HepG2 (cell line): Measurements from ENCODE around the gene STK40. TPM values are rescaled to one million over a fixed set of nuclear protein-coding genes. Genes with fewer than 3 reads are reported as not detected.

Experiments
- ATAC-seq: fragments of 200-7000 bp; cut with Tn5 transposase; 3 replicates; pipeline ENCODE4 v1.9.1; 2020; ENCODE audit warnings: mild to moderate bottlenecking, moderate library complexity
- BruUV-seq: library from RNA; stranded (reverse); fragments of 400-500 nt; replicated peaks from 2 replicates; lab custom pipeline; 2021; lab: Mats Ljungman, UMichigan
- CTCF ChIA-PET: fragments of 300-600 bp; formaldehyde crosslinking; extraction: SDS; loops from one replicate; lab custom pipeline; 2021; ENCODE audit warnings: low total read pairs, inconsistent platforms, low intra/inter-chr PET ratio; lab: Yijun Ruan, JAX
- POLR2A ChIA-PET: fragments of 350-600 bp; sonication (Branson Sonifier 250); formaldehyde crosslinking; loops from one replicate; lab custom pipeline; 2020; ENCODE audit warnings: antibody characterized with exemption, inconsistent platforms; lab: Yijun Ruan, JAX
- DNase-seq: peaks from one replicate; pipeline ENCODE4 v3.0.0-alpha.2; 2015; ENCODE audit warnings: low spot score
- FAIRE-seq: peaks from 3 replicates; lab custom pipeline; 2011; peaks lifted over from hg19 to GRCh38; lab: Jason Lieb, UNC
- H2AFZ ChIP-seq: one replicate; pipeline ENCODE4 v1.6.1; 2011; ENCODE audit warnings: low read length, inconsistent platforms
- H3K27ac ChIP-seq: fragments of 300-600 bp; 3 replicates; pipeline ENCODE4 v1.8.0; 2011; ENCODE audit warnings: mixed run types, mild to moderate bottlenecking, mixed read lengths, low read length, inconsistent platforms; ENCODE audit not compliant: insufficient read depth; ENCODE audit errors: extremely low read length
- H3K27me3 ChIP-seq, 2 experiments: fragments of 200-600 bp in 1 of 2; 2 replicates in 1 of 2; 3 replicates in 1 of 2; pipeline versions ENCODE4 v1.6.0 to v1.8.0; 2011; ENCODE audit warnings: low read length in 2 of 2, mild to moderate bottlenecking in 2 of 2, moderate library complexity in 2 of 2, inconsistent platforms in 1 of 2; ENCODE audit not compliant: insufficient read depth in 2 of 2, control insufficient read depth in 1 of 2
- H3K36me3 ChIP-seq, 2 experiments: fragments of 200-600 bp in 1 of 2; replicated peaks in 1 of 2; 2 replicates in 1 of 2; 3 replicates in 1 of 2; pipeline versions ENCODE4 v1.5.1 to v1.8.0; 2011; ENCODE audit warnings: low read length in 2 of 2, inconsistent platforms in 1 of 2; ENCODE audit not compliant: insufficient read depth in 2 of 2, control insufficient read depth in 1 of 2
- H3K4me1 ChIP-seq: 2 replicates; pipeline ENCODE4 v1.5.1; 2012; ENCODE audit warnings: low read length, inconsistent platforms; ENCODE audit not compliant: insufficient read depth
- H3K4me2 ChIP-seq: 2 replicates; pipeline ENCODE4 v1.6.0; 2011; ENCODE audit warnings: low read depth, low read length, inconsistent platforms
- H3K4me3 ChIP-seq, 3 experiments: fragments of 200-600 bp in 1 of 3; sonication (generic), shearing (Covaris generic) in 1 of 3; replicated peaks in 1 of 3; 2 replicates each; pipeline ENCODE4 v1.5.1; 2011 to 2016; ENCODE audit warnings: low read length in 3 of 3, inconsistent platforms in 2 of 3, low read depth in 2 of 3, mild to moderate bottlenecking in 2 of 3, control low read depth in 1 of 3, mixed read lengths in 1 of 3; ENCODE audit not compliant: insufficient read depth in 1 of 3
- H3K79me2 ChIP-seq: one replicate; pipeline ENCODE4 v1.6.1; 2011; ENCODE audit warnings: low read length, inconsistent platforms; ENCODE audit not compliant: insufficient read depth
- H3K9ac ChIP-seq: 2 replicates; pipeline ENCODE4 v1.6.0; 2011; ENCODE audit warnings: mild to moderate bottlenecking, low read depth, low read length, inconsistent platforms; ENCODE audit not compliant: insufficient read depth
- H3K9me3 ChIP-seq: 2 replicates; pipeline ENCODE4 v1.5.1; 2012; ENCODE audit warnings: mild to moderate bottlenecking, low read length
- H4K20me1 ChIP-seq: 2 replicates; pipeline ENCODE4 v1.6.0; 2011; ENCODE audit warnings: inconsistent platforms, mild to moderate bottlenecking, low read length, moderate library complexity; ENCODE audit not compliant: insufficient read depth
- ATF7 ChIP-seq, 2 experiments: fragments of 450-650 bp in 1 of 2; sonication (generic) in 1 of 2; formaldehyde crosslinking in 1 of 2; IDR thresholded peaks; 2 replicates each; pipeline versions ENCODE4 v1.4.0 to v1.6.1; 2016 to 2020; ENCODE audit warnings: antibody characterized with exemption in 1 of 2, mild to moderate bottlenecking in 1 of 2, missing genetic modification reagents in 1 of 2
- BRCA1 ChIP-seq: sonication (generic); formaldehyde crosslinking; IDR thresholded peaks from 2 replicates; pipeline ENCODE4 v1.4.0; 2020; ENCODE audit warnings: missing genetic modification reagents
- CCAR2 ChIP-seq: fragments of 200-400 bp; formaldehyde crosslinking; optimal IDR thresholded peaks from 2 replicates; pipeline ENCODE3; 2018; ENCODE audit warnings: low read depth, mild to moderate bottlenecking, low read length, moderate library complexity
- CEBPB ChIP-seq: IDR thresholded peaks from 2 replicates; pipeline ENCODE4 v1.6.1; 2011; ENCODE audit warnings: low read depth, low read length, improper control_type of control experiment, borderline replicate concordance
- HES4 ChIP-seq: sonication (generic); formaldehyde crosslinking; IDR thresholded peaks from 2 replicates; pipeline ENCODE4 v1.9.0; 2021; ENCODE audit warnings: mild to moderate bottlenecking, missing genetic modification reagents, borderline replicate concordance
- IRF2 ChIP-seq: IDR thresholded peaks from 2 replicates; pipeline ENCODE4 v1.6.1; 2018; ENCODE audit warnings: missing genetic modification reagents, missing compliant biosample characterization
- KLF15 ChIP-seq: sonication (generic); formaldehyde crosslinking; IDR thresholded peaks from 2 replicates; pipeline ENCODE4 v1.8.1; 2023; ENCODE audit warnings: borderline replicate concordance, mild to moderate bottlenecking, inconsistent platforms, missing genetic modification reagents, mixed read lengths
- KLF16 ChIP-seq, 2 experiments: sonication (generic) in 1 of 2; formaldehyde crosslinking in 1 of 2; IDR thresholded peaks; 2 replicates each; pipeline versions ENCODE4 v1.6.1 to v1.8.0; 2016 to 2023; ENCODE audit warnings: missing genetic modification reagents in 2 of 2, missing compliant biosample characterization in 1 of 2
- MEIS2 ChIP-seq: sonication (generic); formaldehyde crosslinking; IDR thresholded peaks from 2 replicates; pipeline ENCODE4 v1.9.0; 2021; ENCODE audit warnings: mild to moderate bottlenecking, missing genetic modification reagents
- NFE2L2 ChIP-seq: fragments of 150-350 bp; IDR thresholded peaks from 2 replicates; pipeline ENCODE4 v1.6.1; 2014; ENCODE audit warnings: low read length
- ZNF121 ChIP-seq: sonication (generic); formaldehyde crosslinking; IDR thresholded peaks from 2 replicates; pipeline ENCODE4 v1.5.0; 2020; ENCODE audit warnings: mild to moderate bottlenecking, missing genetic modification reagents
- ZNF530 ChIP-seq: sonication (generic); formaldehyde crosslinking; IDR thresholded peaks from 2 replicates; pipeline ENCODE4 v1.5.0; 2020; ENCODE audit warnings: low read depth, mild to moderate bottlenecking, missing genetic modification reagents
- ZNF850 ChIP-seq: sonication (generic); formaldehyde crosslinking; conservative IDR thresholded peaks from 2 replicates; pipeline ENCODE4 v1.9.0; 2021; ENCODE audit warnings: mild to moderate bottlenecking, missing genetic modification reagents
- WGBS: methylation state at CpG from one replicate; pipeline ENCODE4 v1.1.6; 2017; ENCODE audit warnings: low lambda C conversion rate; 5-methylcytosine and 5-hydroxymethylcytosine counted together
- in situ Hi-C: cut with HindIII; loops from 2 replicates; pipeline ENCODE4 v1.10.0; 2017; ENCODE audit warnings: low pct_unique_long_range_greater_than_20kb; ENCODE audit not compliant: extremely low pct_ligation_motif_present
- intact Hi-C: fragments of 100-400 bp; cut with micrococcal nuclease; formaldehyde crosslinking; loops from one replicate; pipeline ENCODE4 v1.10.0; 2022; ENCODE audit not compliant: unreplicated experiment
- polyA plus RNA-seq, 8 experiments: library from polyadenylated mRNA; depleted of rRNA in 3 of 8; stranded (reverse) in 7 of 8; unstranded in 1 of 8; fragments of >200 nt; fragmentation: Illumina TruSeq in 4 of 8; extraction: Trizol in 4 of 8; gene quantifications; 2 replicates each; pipeline versions ENCODE4 v1.2.1 to v1.2.3, GENCODE V29; 2011 to 2016; ENCODE audit warnings: low read depth in 4 of 8, missing spikeins in 1 of 8, mixed read lengths in 1 of 8; ENCODE audit not compliant: insufficient read depth in 1 of 8
- total RNA-seq, 5 experiments: library from RNA; depleted of rRNA; stranded (reverse); fragments of >200 nt; fragmentation: Illumina TruSeq; extraction: Trizol; gene quantifications; 2 replicates each; pipeline ENCODE4 v1.2.3, GENCODE V29; 2016; ENCODE audit warnings: low read depth in 1 of 5

Gene STK40
- total and polyA plus RNA-seq, 2 of the 13 experiments (the other 11 are each of a cell fraction or from before 2014, with no cell fraction given): 33.8 to 35.1 TPM

- ATAC-seq: no peak
Observed at GRCh38 chr1:36300526-36300925, 85.2 kb downstream of the STK40 start.

GRCh38 chr1:36298640-36299039, 87.1 kb downstream of the STK40 start:
- ATAC-seq (no peak), DNase-seq (no peak), FAIRE-seq (no peak)
- H3K27me3 ChIP-seq: no peaks in the 10 kb centered on the region
- ChIA-PET POLR2A (no interaction called here), CTCF (interaction anchor here (0.6 kb wide), 1 partner anchor 68 kb away, joined by 3 read pairs; no protein-coding TSS in a partner anchor)
- H3K27ac ChIP-seq: no peak overlapping the region
- intact Hi-C loops: no loop called here
- no peak overlapping the region for H3K9ac ChIP-seq
- H3K4me3 ChIP-seq: no peak overlapping the region
- TF ChIP-seq ATF7 (IDR thresholded peaks at IDR 0.05): 0 out of 2 replicates have a peak, but pooled peaks have one; percentile 6
- no peak for TF ChIP-seq ATF7 (CRISPR knock-in tag; IDR thresholded peaks at IDR 0.05)
- no peak for TF ChIP-seq IRF2 (CRISPR knock-in tag)
- peak; percentile 56; the same call in 1 of the 2 replicates for TF ChIP-seq CEBPB
- no peak for TF ChIP-seq MEIS2 (CRISPR knock-in tag)
- TF ChIP-seq ZNF121 (CRISPR knock-in tag): peak; percentile 64; the same call in 1 of the 2 replicates
- TF ChIP-seq ZNF850 (CRISPR knock-in tag): no peak
- no peak for TF ChIP-seq HES4
- TF ChIP-seq BRCA1 (CRISPR knock-in tag): no peak
- H3K4me2 ChIP-seq: no peak overlapping the region
- H3K36me3 ChIP-seq: peaks cover 29 to 81% of the 10 kb centered on the region in 2 experiments
- H4K20me1 ChIP-seq: no peaks in the 10 kb centered on the region; the same call in 1 of the 2 replicates
- no peaks in the 10 kb centered on the region for H3K79me2 ChIP-seq
- in situ Hi-C loops: no loop called here
- no peak overlapping the region for H2AFZ ChIP-seq
- 98% methylated on average over 5 of the region's 5 CpGs for WGBS
- no TSS peak for BruUV-seq
- H3K4me1 ChIP-seq: peaks cover 17% of the 10 kb centered on the region
- H3K9me3 ChIP-seq: no peaks in the 10 kb centered on the region

More at GRCh38 chr1:36300526-36300925, 85.2 kb downstream of the STK40 start:
- Histone ChIP-seq H3K4me1 (peaks cover 25% of the 10 kb centered on the region), H2AFZ (no peak overlapping the region), H3K79me2 (no peaks in the 10 kb centered on the region), H3K9me3 (no peaks in the 10 kb centered on the region), H3K4me3 (no peak overlapping the region), H3K27me3 (no peaks in the 10 kb centered on the region), H4K20me1 (no peaks in the 10 kb centered on the region; the same call in 1 of the 2 replicates), H3K4me2 (no peak overlapping the region), H3K27ac (peak overlapping the region; percentile 49), H3K36me3 (peaks cover 34 to 71% of the 10 kb centered on the region in 2 experiments), H3K9ac (no peak overlapping the region)
- ChIA-PET CTCF (no interaction called here), POLR2A (interaction anchor here (1.0 to 1.6 kb wide), 2 partner anchors 31 to 100 kb away, joined by 4 to 6 read pairs; no protein-coding TSS in a partner anchor)
- 94% methylated on average over 1 of the region's 1 CpG for WGBS
- in situ Hi-C loops: no loop called here
- no TSS peak for BruUV-seq
- DNase-seq (no peak), FAIRE-seq (no peak)
- intact Hi-C loops: no loop called here
- TF ChIP-seq CCAR2: no peak
- TF ChIP-seq KLF16 (CRISPR knock-in tag; IDR thresholded peaks at IDR 0.05): no peak
- TF ChIP-seq NFE2L2: no peak
- TF ChIP-seq ZNF530 (CRISPR knock-in tag): no peak
- TF ChIP-seq KLF15: no peak
